GM19328 (cell line): ENCODE data around the gene HLA-DOB.

Experiments
- ATAC-seq: cut with Tn5 transposase; IDR thresholded peaks from one replicate; pipeline ENCODE4 v1.9.1; 2021; ENCODE audit warnings: mild to moderate bottlenecking, moderate library complexity; ENCODE audit not compliant: unreplicated experiment

Gene HLA-DOB

GRCh38 chr6:32843979-32844838, 27.4 kb upstream of the HLA-DOB start, which contains the start of gene PSMB8:
PSMB8 (minus strand) TSS chr6:32844047; CDS start chr6:32843996, 51 bp downstream.
- peak; percentile 68 for ATAC-seq

GRCh38 chr6:32843331-32843978, 26.7 kb upstream of the HLA-DOB start:
- ATAC-seq, result no peak

GRCh38 chr6:32842690-32843089, 25.9 kb upstream of the HLA-DOB start:
- no peak for ATAC-seq

- ATAC-seq, result no peak
Observed at GRCh38 chr6:32842021-32842650, 25.3 kb upstream of the HLA-DOB start.

GRCh38 chr6:32840604-32841246, 23.9 kb upstream of the HLA-DOB start:
- ATAC-seq, result no peak

- no peak for ATAC-seq
Observed at GRCh38 chr6:32839356-32839755, 22.6 kb upstream of the HLA-DOB start.

GRCh38 chr6:32838114-32838958, 21.5 kb upstream of the HLA-DOB start, which contains the start of gene TAP2:
TAP2 (minus strand) TSS chr6:32838739; CDS start chr6:32838233, 506 bp downstream.
- peak; percentile 69 for ATAC-seq

- no peak for ATAC-seq
Observed at GRCh38 chr6:32837651-32838113, 20.9 kb upstream of the HLA-DOB start.

- no peak for ATAC-seq
Observed at GRCh38 chr6:32836873-32837272, 20.1 kb upstream of the HLA-DOB start.

GRCh38 chr6:32835167-32835893, 18.5 kb upstream of the HLA-DOB start:
- no peak for ATAC-seq

- no peak for ATAC-seq
Observed at GRCh38 chr6:32833664-32834063, 16.9 kb upstream of the HLA-DOB start.

- no peak for ATAC-seq
Observed at GRCh38 chr6:32832535-32832934, 15.7 kb upstream of the HLA-DOB start.

- ATAC-seq, result no peak
Observed at GRCh38 chr6:32830936-32831335, 14.1 kb upstream of the HLA-DOB start.

- ATAC-seq, result no peak
Observed at GRCh38 chr6:32830017-32830416, 13.2 kb upstream of the HLA-DOB start.

GRCh38 chr6:32829495-32829894, 12.7 kb upstream of the HLA-DOB start:
- ATAC-seq, result no peak

GRCh38 chr6:32827025-32827424, 10.2 kb upstream of the HLA-DOB start:
- ATAC-seq, result no peak

- no peak for ATAC-seq
Observed at GRCh38 chr6:32825966-32826365, 9.2 kb upstream of the HLA-DOB start.

GRCh38 chr6:32819729-32820128, 2.9 kb upstream of the HLA-DOB start:
- ATAC-seq, result no peak

GRCh38 chr6:32818867-32819266, 2.1 kb upstream of the HLA-DOB start:
- ATAC-seq, result no peak
